Stimulated activated CD8-positive, alpha-beta memory T cell treated with anti-CD3 and anti-CD28 coated beads, Interleukin-12 subunit alpha, Interleukin-12 subunit beta, amount 100 ng/mL, for 24 hours (primary cell): ENCODE data around the gene FCRLB.
A peak's percentile ranks its signal among the peaks of the same experiment; 100 is the strongest.
"Not testable (repeated sequence)": the region's sequence is repeated elsewhere in the genome, so short reads cannot be mapped to it uniquely, and the experiment has no call there.

Experiments
- DNase-seq: peaks from one replicate; pipeline ENCODE4 v3.0.0-alpha.2; 2020; ENCODE audit errors: extremely low read depth

Gene FCRLB

DNA sequence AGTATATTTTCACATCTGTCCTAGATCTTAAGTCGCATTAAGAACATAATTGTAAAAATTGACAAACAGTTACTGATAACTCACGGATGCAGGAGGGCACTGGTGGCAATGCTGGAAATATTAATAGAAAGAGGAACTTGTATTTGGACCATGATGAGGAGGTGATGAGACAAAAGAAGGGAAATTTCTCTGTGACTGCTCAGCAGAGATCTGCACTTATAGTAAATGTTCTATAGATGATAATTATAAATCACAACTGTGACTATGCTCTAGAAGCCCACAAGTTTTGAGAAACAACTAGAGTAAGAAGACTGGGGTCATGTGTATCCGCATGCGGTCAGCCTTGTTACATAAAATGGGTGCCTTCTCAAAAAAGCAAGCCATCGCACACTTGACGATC, 19.6 kb downstream of the FCRLB start:
- no peak for DNase-seq

DNA sequence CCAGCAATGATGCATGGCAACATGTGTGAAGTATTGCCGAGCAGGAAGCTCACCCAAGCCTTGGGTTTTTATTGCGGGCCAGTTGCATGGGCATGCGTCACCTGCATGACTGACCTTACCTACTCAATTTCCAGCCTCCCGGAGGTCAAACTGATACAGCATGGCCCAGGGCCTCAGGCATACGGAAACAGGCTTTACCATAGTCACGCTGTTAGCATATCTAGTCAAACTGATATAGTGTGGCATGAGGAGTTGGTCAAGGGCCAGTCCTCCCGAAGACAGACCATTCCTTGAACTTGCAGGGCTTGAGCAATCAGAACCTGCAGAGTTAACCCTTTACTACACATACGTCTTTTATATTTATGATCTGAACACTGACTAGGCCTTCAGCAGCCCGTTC, 21.9 kb downstream of the FCRLB start:
- DNase-seq = no peak

DNA sequence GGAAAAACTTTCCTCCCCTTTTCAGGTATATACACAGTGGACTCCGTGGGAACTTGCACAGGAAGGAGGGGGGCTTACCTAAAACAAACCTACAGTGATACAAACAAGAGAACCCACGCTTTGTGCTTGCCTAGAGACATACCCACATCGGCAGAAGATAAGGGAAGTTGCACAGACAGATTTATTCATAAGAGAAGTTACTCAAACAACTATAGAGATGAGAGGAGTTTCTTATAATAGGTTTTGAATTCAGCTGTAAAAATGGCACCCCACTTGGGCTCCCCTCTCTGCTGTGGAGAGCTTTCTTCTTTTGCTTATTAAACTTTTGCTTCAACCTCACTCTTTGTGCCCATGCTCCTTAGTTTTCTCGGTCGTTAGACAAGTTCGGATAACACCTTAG, 26.5 kb downstream of the FCRLB start:
- no peak for DNase-seq

DNA sequence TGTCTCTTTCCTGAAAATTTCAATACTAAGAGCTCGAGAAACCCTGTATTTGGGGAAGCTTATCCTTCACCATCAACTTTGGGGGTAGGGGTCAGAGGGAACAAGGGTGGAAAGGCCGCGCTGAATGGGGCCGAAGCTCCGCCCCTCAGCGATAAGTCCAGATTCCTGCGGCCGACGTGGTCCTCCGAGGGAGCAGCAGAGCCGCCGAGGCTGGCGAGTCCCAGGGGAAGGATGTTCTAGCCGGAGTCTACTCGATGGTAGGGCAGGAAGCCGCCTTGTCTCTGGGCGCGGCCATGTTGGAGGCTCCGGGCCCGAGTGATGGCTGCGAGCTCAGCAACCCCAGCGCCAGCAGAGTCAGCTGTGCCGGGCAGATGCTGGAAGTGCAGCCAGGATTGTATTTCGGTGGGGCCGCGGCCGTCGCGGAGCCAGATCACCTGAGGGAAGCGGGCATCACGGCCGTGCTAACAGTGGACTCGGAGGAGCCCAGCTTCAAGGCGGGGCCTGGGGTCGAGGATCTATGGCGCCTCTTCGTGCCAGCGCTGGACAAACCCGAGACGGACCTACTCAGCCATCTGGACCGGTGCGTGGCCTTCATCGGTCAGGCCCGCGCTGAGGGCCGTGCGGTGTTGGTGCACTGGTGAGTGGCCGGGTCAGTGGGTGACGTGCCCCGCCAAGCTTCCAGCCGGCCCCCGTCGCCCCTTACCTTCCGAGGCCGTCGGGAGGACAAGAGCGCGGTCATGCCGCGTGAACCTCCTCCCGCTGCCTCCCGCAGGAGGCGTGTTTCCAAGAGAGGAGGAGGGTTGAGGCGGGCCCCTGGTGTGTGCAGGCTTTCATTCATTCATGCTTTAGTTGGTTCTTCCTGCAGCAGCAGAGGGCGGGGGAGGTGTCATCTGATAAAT, 28.4 kb downstream of the FCRLB start, which contains the start of gene DUSP12:
Gene DUSP12 (plus strand): TSS at position 278 of the 899 bp plus-strand sequence. CDS start 16 bp downstream, at position 294.
- peak; percentile 75 for DNase-seq

DNA sequence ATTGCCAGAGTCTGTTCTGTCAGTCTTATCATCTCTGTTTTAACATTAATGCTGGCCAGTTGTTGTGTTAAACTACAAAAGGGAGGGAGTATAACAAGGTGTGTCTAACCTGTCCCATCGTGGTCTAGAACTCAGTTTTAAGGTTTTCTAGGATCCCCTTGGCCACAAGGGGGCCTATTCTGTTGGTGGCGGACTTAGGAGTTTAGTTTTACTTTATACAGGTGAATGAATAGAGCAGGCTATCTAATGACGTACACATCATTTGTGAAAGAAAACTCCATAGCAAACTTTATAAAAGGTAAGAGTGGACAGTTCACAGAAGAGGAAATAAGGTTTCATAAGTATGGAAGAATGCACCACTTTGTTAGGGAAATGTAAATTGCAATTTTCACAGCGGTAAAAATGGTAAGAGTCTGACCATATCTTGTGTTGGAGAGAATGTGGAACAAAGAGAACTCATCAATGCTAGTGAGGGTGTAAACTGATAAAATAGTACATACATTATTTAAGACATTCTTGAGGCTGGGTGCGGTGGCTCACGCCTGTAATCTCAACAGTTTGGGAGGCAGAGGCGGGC, 42.3 kb downstream of the FCRLB start:
- DNase-seq = no peak

DNA sequence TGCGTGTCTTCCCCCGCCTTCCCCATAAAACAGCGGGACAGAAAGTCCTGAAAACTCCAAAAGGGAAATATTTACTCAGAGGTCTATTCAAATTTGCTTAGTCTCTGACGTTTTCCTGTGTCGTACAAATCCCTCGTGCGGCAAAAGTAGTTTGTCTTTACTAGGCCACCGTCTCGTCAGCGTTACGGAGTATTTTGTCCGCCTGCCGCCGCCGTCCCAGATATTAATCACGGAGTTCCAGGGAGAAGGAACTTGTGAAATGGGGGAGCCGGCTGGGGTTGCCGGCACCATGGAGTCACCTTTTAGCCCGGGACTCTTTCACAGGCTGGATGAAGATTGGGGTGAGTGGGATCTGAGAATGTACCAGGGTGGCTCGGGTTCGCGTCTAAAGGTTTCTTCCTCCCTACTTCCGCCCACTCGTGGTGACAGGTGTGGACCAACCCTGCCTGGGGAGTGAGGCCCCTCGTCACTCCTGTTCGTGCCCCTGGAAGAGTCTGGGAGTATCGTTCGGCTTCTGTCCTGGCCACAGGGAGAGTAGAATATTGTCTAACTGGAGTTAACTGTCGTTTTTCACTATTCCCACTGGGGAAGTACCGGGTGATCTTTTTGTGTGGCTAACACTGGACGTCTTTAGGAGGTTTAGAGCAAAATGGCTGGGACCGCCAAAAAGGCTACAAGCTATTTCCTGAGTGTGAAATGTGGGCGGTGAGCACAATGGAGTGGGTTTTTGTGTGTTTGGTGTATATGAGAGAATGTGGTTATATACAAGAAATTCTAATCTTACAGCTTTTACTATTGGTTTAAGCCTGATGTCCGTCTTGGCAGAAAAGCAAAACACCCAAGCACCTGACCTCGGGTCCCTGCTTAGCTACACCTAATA, 45.0 kb downstream of the FCRLB start, which contains the start of gene ATF6:
Gene ATF6 (plus strand): TSS at position 219 of the 880 bp plus-strand sequence. CDS start 41 bp downstream, at position 260.
- peak; percentile 59 for DNase-seq

DNA sequence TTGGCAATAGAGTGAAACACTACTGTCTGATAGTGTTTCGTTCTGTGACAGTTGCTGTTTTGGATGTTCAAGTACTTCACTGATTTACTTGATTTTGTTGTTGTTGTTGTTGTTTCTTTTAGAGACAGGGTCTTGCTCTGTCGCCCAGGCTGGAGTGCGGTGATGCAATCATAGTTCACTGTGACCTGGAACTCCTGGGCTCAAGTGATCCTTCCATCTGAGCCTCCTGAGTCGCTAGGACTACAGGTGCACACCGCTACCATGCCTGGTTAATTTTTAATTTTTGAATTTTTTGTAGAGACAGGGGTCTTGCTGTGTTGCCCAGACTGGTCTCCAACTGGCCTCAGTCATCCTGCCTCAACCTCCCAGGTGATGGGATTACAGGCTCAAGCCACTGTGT, 47.1 kb downstream of the FCRLB start:
- no peak for DNase-seq

DNA sequence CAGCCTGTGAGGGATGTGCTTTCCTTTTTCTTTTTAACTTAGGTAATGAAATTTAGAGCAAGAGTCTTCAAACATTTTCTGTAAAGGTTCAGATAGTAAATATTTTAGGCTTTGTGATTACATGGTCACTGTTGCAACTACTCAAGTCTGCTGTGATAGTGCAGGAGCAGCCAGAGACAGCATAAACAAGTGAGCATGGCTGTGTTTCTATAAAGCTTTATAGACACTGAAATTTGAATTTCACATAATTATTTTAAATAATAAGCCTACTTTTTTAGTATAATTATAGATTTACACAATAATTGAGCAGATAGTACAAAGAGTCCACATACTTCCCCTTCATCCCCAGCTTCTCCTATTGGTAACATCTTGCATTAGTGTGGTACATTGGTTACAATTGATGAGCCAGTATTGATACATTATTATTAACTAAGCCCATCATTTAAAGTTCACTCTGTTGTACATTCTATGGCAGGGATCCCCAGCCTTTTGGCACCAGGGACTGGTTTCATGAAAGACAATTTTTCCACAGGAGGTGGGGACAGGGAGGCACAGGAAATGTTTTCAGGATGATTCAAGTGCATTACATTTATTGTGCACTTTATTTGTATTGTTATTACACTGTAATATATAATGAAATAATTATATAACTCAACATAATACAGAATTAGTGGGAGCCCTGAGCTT, 47.8 kb downstream of the FCRLB start:
- no peak for DNase-seq

DNA sequence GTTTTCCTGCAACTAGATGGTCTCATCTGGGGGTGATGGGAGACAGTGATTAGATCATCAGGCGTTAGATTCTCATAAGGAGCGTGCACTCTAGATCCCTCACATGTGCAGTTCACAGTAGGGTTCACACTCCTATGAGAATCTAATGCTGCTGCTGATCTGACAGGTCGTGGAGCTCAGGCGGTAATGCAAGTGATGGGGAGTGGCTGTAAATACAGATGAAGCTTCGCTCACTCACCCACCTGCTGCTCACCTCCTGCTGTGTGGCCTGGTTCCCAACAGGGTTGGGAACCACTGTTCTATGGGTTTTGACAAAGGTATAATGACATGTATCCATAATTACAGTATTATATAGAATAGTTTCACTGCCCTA, 48.3 kb downstream of the FCRLB start:
- DNase-seq = not testable (repeated sequence)

DNA sequence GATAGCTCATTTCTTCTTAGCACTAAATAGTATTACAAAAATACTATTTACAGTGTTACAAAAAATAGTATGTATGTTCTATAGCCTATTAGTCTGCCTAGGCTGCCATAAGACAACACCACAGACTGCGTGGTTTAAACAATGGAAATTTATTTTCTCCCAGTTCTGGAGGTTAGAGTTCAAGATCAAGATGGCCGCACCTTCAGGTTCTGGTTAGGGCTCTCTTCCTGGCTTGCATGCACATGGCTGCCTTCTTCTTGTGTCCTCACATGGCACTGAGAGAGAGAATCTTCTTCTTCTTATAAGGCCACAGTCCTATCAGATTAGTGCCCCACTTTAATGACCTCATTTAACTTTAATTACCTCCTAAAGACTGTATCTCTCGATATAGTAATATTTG, 48.9 kb downstream of the FCRLB start:
- no peak for DNase-seq

DNA sequence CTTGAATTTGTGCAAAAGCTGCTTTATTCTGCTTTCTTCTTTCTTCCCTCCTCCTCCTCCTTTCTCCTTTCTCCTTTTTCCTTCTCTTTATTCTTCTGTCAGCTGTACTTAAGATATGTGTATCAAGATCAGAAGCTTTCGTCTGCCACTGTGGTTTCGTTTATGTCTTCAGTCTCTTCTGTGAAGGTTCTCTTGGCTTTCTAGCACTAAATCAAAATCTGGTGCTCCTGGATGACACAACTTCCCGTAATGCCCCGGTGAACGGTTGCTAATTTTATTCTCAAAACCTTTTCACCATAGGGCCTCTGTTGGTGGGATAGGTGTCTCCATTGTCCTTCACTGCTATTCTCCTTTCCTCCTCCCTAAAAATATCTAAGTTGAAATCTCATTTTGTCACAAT, 49.8 kb downstream of the FCRLB start:
- no peak for DNase-seq

DNA sequence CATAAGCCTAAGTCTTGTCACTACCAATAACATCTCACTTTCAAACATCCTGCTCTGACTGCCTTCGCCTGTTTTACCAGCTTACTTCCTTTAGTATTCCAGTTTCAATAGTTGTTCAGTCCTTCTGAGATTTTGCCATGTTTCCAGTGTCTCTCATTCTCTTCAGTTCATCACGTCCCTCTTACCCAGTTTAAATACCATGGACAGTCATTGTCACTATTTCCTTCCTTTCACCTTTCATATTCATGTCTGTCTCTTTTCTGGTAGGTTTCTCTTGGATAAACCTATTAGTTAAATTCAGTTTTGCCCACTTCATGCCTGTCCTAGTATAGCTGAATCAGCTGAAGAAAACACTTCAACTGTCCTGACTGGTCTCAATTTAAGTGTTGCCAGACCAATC, 50.6 kb downstream of the FCRLB start:
- DNase-seq = no peak

DNA sequence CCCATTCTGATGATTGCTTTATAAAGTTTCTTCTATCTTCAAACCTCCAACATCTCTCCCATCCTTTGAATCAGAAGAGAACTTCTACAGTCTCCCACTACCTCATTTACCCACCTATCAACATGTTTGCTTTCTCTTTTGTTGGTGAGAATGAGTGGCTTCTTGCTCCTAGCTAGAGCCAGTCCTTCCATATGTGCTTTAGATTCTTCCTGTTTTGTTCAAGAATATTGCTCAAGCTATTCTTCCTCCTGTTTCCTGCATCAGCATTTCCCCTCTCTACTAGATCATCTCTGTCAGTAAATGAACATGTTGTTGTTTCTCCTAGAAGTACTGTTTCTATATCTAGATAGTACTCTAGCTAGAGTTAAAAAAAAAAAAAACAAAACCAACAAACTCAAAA, 51.1 kb downstream of the FCRLB start:
- no peak for DNase-seq

DNA sequence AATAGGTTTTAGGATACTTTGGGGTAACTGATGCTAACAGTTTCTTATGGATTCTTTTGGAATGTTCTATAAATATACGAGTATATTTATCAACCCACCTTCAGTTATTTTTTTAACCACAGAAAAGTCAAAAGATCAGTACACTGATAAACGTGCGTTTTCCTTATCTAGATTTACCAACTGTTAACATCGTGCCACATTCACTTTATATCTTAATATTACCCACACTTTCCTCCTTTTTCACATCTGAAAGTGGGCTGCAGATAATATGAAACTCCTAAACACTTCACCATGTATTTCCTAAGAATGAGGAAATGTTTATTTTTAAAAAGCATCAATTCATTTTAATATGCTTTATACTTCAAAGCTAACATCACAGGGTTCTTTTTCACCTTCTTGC, 52.4 kb downstream of the FCRLB start:
- no peak for DNase-seq

DNA sequence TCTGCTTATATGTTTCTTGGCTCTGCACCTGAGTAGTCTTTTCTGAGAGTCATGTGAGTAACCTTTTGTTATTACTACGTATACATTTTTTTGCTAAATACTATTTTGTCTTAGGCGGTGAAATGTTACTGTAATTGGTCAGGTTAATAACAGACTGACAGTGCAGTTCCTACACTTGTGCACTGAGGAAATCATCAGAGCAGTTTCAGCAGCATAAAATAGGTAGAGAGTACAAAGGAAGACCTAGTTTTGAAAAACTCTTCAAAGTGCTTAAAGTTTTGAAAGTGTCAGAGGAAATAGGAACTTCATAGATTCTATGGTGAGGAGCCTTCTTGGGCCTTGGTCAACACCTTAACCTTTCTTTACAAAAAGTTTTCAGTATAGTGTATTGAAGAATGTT, 55.9 kb downstream of the FCRLB start:
- no peak for DNase-seq
